Measurements from ENCODE around the gene SH3PXD2A.
A peak's percentile ranks its signal among the peaks of the same experiment; 100 is the strongest.

The SH3PXD2A gene

GRCh38 chr10:103772096-103772845 is 83.1 kb downstream of the SH3PXD2A start:
- H3K9ac ChIP-seq (ENCODE audit: low read length): peak overlapping the region; percentile 45
- peak overlapping the region; percentile 71 for H3K4me3 ChIP-seq (ENCODE audit: low read length)
- peaks cover 3% of the 10 kb centered on the region for H3K4me1 ChIP-seq (ENCODE audit: control insufficient read depth, insufficient read depth, low read length)
- H3K36me3 ChIP-seq (ENCODE audit: control insufficient read depth, insufficient read depth, low read length): no peaks in the 10 kb centered on the region
- no peaks in the 10 kb centered on the region for H3K27me3 ChIP-seq (ENCODE audit: control insufficient read depth, insufficient read depth, low read length)
- H3K27ac ChIP-seq (ENCODE audit: low read depth, low read length): peak overlapping the region; percentile 65

GRCh38 chr10:103770139-103770538 is 85.2 kb downstream of the SH3PXD2A start:
- H3K9ac ChIP-seq (ENCODE audit: low read length): no peak overlapping the region
- no peaks in the 10 kb centered on the region for H3K27me3 ChIP-seq (ENCODE audit: control insufficient read depth, insufficient read depth, low read length)
- no peaks in the 10 kb centered on the region for H3K36me3 ChIP-seq (ENCODE audit: control insufficient read depth, insufficient read depth, low read length)
- no peak overlapping the region for H3K4me3 ChIP-seq (ENCODE audit: low read length)
- H3K4me1 ChIP-seq (ENCODE audit: control insufficient read depth, insufficient read depth, low read length): peaks cover 3% of the 10 kb centered on the region
- H3K27ac ChIP-seq (ENCODE audit: low read depth, low read length): no peak overlapping the region

DNA sequence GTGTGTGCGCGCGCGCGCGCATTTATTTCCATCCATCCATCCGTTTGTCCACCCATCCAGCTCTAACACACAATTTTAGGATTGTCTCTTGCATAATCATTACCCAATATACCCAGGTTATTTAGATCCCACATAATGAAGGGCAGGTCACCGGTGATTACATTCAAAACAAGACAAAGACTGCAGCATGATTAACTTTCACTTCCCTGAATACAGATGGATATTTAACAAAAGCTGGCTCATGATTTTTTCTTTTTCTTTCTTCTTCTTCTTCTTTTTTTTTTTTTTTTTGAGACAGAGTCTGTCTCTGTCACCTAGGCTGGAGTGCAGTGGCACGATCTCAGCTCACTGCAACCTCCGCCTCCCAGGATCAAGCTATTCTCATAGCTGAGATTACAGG is 86.2 kb downstream of the SH3PXD2A start:
- no peak overlapping the region for H3K4me3 ChIP-seq (ENCODE audit: low read length)
- H3K9ac ChIP-seq (ENCODE audit: low read length): no peak overlapping the region
- H3K27ac ChIP-seq (ENCODE audit: low read depth, low read length): no peak overlapping the region
- peaks cover 3% of the 10 kb centered on the region for H3K4me1 ChIP-seq (ENCODE audit: control insufficient read depth, insufficient read depth, low read length)
- peaks cover 3% of the 10 kb centered on the region for H3K36me3 ChIP-seq (ENCODE audit: control insufficient read depth, insufficient read depth, low read length)
- H3K27me3 ChIP-seq (ENCODE audit: control insufficient read depth, insufficient read depth, low read length): no peaks in the 10 kb centered on the region

DNA sequence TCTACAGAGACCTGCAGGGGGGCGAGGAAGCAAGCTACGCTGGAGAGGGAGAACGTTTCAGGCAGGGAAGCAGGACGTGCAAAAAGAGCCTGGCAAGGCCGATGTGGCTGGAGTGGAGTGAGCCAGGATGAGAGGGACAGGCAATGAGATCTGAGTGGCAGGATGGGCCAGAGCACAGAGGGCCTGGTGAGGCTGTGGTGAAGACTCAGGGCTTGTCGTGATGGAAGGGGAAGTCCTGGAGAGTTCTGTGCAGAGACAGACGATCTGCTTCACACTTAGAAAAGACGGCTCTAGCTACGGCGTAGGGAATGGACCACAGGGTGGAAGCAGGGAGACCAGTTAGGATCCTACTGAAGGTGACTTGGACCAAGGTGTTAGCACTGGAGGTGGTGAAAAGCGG is 87.0 kb downstream of the SH3PXD2A start:
- no peak overlapping the region for H3K27ac ChIP-seq (ENCODE audit: low read depth, low read length)
- peaks cover 6% of the 10 kb centered on the region for H3K4me1 ChIP-seq (ENCODE audit: control insufficient read depth, insufficient read depth, low read length)
- H3K9ac ChIP-seq (ENCODE audit: low read length): no peak overlapping the region

GRCh38 chr10:103767756-103768155 is 87.6 kb downstream of the SH3PXD2A start:
- Histone ChIP-seq H3K9ac (ENCODE audit: low read length) (no peak overlapping the region), H3K4me1 (ENCODE audit: control insufficient read depth, insufficient read depth, low read length) (peaks cover 7% of the 10 kb centered on the region), H3K36me3 (ENCODE audit: control insufficient read depth, insufficient read depth, low read length) (peaks cover 3% of the 10 kb centered on the region), H3K27ac (ENCODE audit: low read depth, low read length) (no peak overlapping the region), H3K27me3 (ENCODE audit: control insufficient read depth, insufficient read depth, low read length) (no peaks in the 10 kb centered on the region), H3K4me3 (ENCODE audit: low read length) (no peak overlapping the region)

More for the DNA sequence above, 87.0 kb downstream of the SH3PXD2A start:
- H3K4me3 ChIP-seq (ENCODE audit: low read length): no peak overlapping the region
- H3K27me3 ChIP-seq (ENCODE audit: control insufficient read depth, insufficient read depth, low read length): no peaks in the 10 kb centered on the region
- peaks cover 3% of the 10 kb centered on the region for H3K36me3 ChIP-seq (ENCODE audit: control insufficient read depth, insufficient read depth, low read length)

GRCh38 chr10:103766751-103767505 is 88.4 kb downstream of the SH3PXD2A start:
- H3K27me3 ChIP-seq (ENCODE audit: control insufficient read depth, insufficient read depth, low read length): no peaks in the 10 kb centered on the region
- no peak overlapping the region for H3K27ac ChIP-seq (ENCODE audit: low read depth, low read length)
- peaks cover 4% of the 10 kb centered on the region for H3K4me1 ChIP-seq (ENCODE audit: control insufficient read depth, insufficient read depth, low read length)
- peaks cover 3% of the 10 kb centered on the region for H3K36me3 ChIP-seq (ENCODE audit: control insufficient read depth, insufficient read depth, low read length)
- H3K4me3 ChIP-seq (ENCODE audit: low read length): no peak overlapping the region
- H3K9ac ChIP-seq (ENCODE audit: low read length): no peak overlapping the region

DNA sequence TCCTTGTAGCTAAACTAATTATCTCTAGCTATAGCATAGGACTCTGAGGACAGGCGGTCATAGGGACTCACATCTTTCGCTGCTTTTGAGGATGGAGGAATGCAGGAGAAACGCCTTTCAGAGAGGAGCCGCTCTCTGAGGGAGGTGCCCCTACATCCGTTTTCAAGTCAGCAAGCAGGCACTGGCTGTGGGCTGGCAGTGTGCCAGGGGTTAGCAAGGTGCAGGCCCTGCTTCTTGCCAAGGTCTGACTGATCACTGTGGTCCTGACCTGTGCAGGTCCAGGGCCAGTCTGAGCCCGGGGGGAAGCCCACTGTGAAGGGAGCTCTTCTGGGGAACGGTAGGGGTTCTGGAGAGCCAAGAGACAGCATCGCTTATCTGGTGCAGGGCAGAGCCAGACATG is 89.4 kb downstream of the SH3PXD2A start:
- H3K4me1 ChIP-seq (ENCODE audit: control insufficient read depth, insufficient read depth, low read length): peaks cover 4% of the 10 kb centered on the region
- no peaks in the 10 kb centered on the region for H3K27me3 ChIP-seq (ENCODE audit: control insufficient read depth, insufficient read depth, low read length)
- no peak overlapping the region for H3K27ac ChIP-seq (ENCODE audit: low read depth, low read length)
- no peak overlapping the region for H3K4me3 ChIP-seq (ENCODE audit: low read length)
- H3K9ac ChIP-seq (ENCODE audit: low read length): no peak overlapping the region
- peaks cover 3% of the 10 kb centered on the region for H3K36me3 ChIP-seq (ENCODE audit: control insufficient read depth, insufficient read depth, low read length)

- Histone ChIP-seq H3K27me3 (ENCODE audit: control insufficient read depth, insufficient read depth, low read length) (no peaks in the 10 kb centered on the region), H3K4me1 (ENCODE audit: control insufficient read depth, insufficient read depth, low read length) (peaks cover 5% of the 10 kb centered on the region), H3K27ac (ENCODE audit: low read depth, low read length) (no peak overlapping the region)
Measured at GRCh38 chr10:103765168-103765567, 90.2 kb downstream of the SH3PXD2A start.

GRCh38 chr10:103764296-103765088 is 90.9 kb downstream of the SH3PXD2A start:
- Histone ChIP-seq H3K27ac (ENCODE audit: low read depth, low read length) (no peak overlapping the region), H3K4me3 (ENCODE audit: low read length) (no peak overlapping the region), H3K9ac (ENCODE audit: low read length) (no peak overlapping the region), H3K4me1 (ENCODE audit: control insufficient read depth, insufficient read depth, low read length) (peaks cover 12% of the 10 kb centered on the region), H3K36me3 (ENCODE audit: control insufficient read depth, insufficient read depth, low read length) (peaks cover 3% of the 10 kb centered on the region), H3K27me3 (ENCODE audit: control insufficient read depth, insufficient read depth, low read length) (no peaks in the 10 kb centered on the region)

More at GRCh38 chr10:103765168-103765567, 90.2 kb downstream of the SH3PXD2A start:
- Histone ChIP-seq H3K36me3 (ENCODE audit: control insufficient read depth, insufficient read depth, low read length) (peaks cover 3% of the 10 kb centered on the region), H3K4me3 (ENCODE audit: low read length) (no peak overlapping the region), H3K9ac (ENCODE audit: low read length) (no peak overlapping the region)

DNA sequence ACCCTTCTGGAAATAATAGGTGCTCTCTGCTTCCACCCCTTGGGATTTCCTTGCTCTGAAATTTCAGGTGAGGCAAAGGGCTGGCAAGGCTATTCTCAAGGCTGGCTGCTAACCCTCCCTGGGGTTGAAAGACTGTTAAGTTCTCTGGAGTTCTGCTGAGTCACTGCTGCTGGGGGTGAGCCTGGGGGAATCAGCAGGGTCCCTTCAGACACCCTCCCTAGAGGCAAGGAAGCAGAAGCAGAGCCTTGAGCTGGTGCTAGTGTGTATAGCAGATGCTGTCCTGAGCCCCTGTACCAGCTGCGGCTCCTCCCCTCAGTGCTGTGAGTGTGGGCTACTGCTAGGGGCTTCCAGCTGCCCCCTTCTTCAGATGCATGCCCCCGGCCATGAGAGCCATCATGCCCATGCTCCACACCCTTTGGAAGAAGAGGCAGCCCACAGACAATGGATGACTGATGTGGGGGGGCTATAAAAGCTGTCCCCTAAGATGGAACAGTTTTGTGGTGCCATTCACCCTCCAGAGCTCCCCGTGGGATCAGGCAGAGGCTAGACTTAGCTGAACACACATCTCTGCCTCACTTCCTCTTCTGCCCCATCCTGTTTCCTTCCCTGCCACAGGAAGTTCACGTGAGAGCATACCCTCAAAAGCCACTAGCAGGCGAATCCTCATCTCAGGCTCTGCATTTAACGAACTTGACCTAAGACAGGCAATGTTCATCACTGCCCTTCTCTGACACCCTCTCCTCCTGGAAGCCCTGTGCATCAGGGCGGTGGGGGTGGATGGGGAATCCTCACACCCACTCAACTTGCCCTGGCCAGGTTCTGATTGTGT is 91.8 kb downstream of the SH3PXD2A start:
- Histone ChIP-seq H3K36me3 (ENCODE audit: control insufficient read depth, insufficient read depth, low read length) (peaks cover 3% of the 10 kb centered on the region), H3K4me1 (ENCODE audit: control insufficient read depth, insufficient read depth, low read length) (peaks cover 21% of the 10 kb centered on the region), H3K4me3 (ENCODE audit: low read length) (no peak overlapping the region), H3K27ac (ENCODE audit: low read depth, low read length) (no peak overlapping the region), H3K27me3 (ENCODE audit: control insufficient read depth, insufficient read depth, low read length) (no peaks in the 10 kb centered on the region), H3K9ac (ENCODE audit: low read length) (no peak overlapping the region)

- H3K27ac ChIP-seq (ENCODE audit: low read depth, low read length): no peak overlapping the region
- H3K4me1 ChIP-seq (ENCODE audit: control insufficient read depth, insufficient read depth, low read length): peaks cover 27% of the 10 kb centered on the region
- peaks cover 3% of the 10 kb centered on the region for H3K36me3 ChIP-seq (ENCODE audit: control insufficient read depth, insufficient read depth, low read length)
- no peak overlapping the region for H3K9ac ChIP-seq (ENCODE audit: low read length)
- H3K27me3 ChIP-seq (ENCODE audit: control insufficient read depth, insufficient read depth, low read length): no peaks in the 10 kb centered on the region
- H3K4me3 ChIP-seq (ENCODE audit: low read length): no peak overlapping the region
Measured at GRCh38 chr10:103762916-103763315, 92.5 kb downstream of the SH3PXD2A start.

All from rectal smooth muscle tissue (tissue), 1 donor.